HCT116 (cell line): ENCODE data around the gene RNF150. TPM values are rescaled to one million over a fixed set of nuclear protein-coding genes. Genes with fewer than 3 reads are reported as not detected.

Source experiments
- ATAC-seq: fragments of 200-7000 bp; cut with Tn5 transposase; 2 replicates; pipeline ENCODE4 v1.9.1; 2020; ENCODE audit warnings: mild to moderate bottlenecking, moderate library complexity
- BruUV-seq: library from RNA; stranded (reverse); fragments of 400-500 nt; replicated peaks from 2 replicates; lab custom pipeline; 2021; lab: Mats Ljungman, UMichigan
- CTCF ChIA-PET: fragments of 300-600 bp; sonication (Branson Sonifier 250); formaldehyde crosslinking; loops from one replicate; lab custom pipeline; 2021; ENCODE audit warnings: antibody characterized with exemption; lab: Charles Lee
- POLR2A ChIA-PET: fragments of 300-600, 350-600 bp; sonication (Branson Sonifier 250); formaldehyde crosslinking; loops from one replicate; lab custom pipeline; 2021; ENCODE audit warnings: antibody characterized with exemption; lab: Charles Lee
- RAD21 ChIA-PET, 2 experiments: fragments of 300-600 bp; sonication (Branson Sonifier 250); formaldehyde crosslinking; loops; one replicate each; lab custom pipeline; 2023; ENCODE audit warnings: low total read pairs in 2 of 2; ENCODE audit not compliant: uncharacterized antibody in 2 of 2, unreplicated experiment in 2 of 2, low non-redundant PET in 1 of 2; lab: Charles Lee
- DNase-seq: peaks from one replicate; pipeline ENCODE4 v3.0.0-alpha.2; 2010; ENCODE audit warnings: low read depth, low spot score
- H2AFZ ChIP-seq: fragments of 200-600 bp; shearing (Covaris generic), sonication (generic); 2 replicates; pipeline ENCODE4 v1.6.1; 2017; ENCODE audit warnings: low read depth, mixed run types, mixed read lengths, antibody characterized with exemption, low read length; ENCODE audit not compliant: poor library complexity, severe bottlenecking
- H3K27ac ChIP-seq: 2 replicates; pipeline ENCODE4 v1.5.1; 2012; ENCODE audit warnings: low read depth, low read length
- H3K27me3 ChIP-seq: fragments of 200-600 bp; sonication (generic); 2 replicates; pipeline ENCODE4 v1.6.1; 2016; ENCODE audit warnings: mixed run types, low read length, mixed read lengths; ENCODE audit not compliant: insufficient read depth
- H3K36me3 ChIP-seq, 2 experiments: fragments of 200-500 bp in 1 of 2; fragments of 200-600 bp in 1 of 2; sonication (Bioruptor generic) in 1 of 2; sonication (generic) in 1 of 2; 2 replicates each; pipeline versions ENCODE4 v1.5.1 to v1.6.1; 2014 to 2016; ENCODE audit warnings: low read length in 2 of 2, inconsistent platforms in 1 of 2, mixed read lengths in 1 of 2, mixed run types in 1 of 2; ENCODE audit not compliant: insufficient read depth in 2 of 2, control insufficient read depth in 1 of 2
- H3K4me1 ChIP-seq, 2 experiments: fragments of 200-600 bp in 1 of 2; sonication (generic) in 1 of 2; 2 replicates each; pipeline versions ENCODE4 v1.5.1 to v1.6.1; 2012 to 2017; ENCODE audit warnings: low read length in 2 of 2, inconsistent platforms in 1 of 2, mild to moderate bottlenecking in 1 of 2, mixed read lengths in 1 of 2, mixed run types in 1 of 2, moderate library complexity in 1 of 2; ENCODE audit not compliant: insufficient read depth in 2 of 2, control insufficient read depth in 1 of 2
- H3K4me2 ChIP-seq: fragments of 200-600 bp; sonication (generic); 2 replicates; pipeline ENCODE4 v1.6.1; 2017; ENCODE audit warnings: mixed run types, low read length, mixed read lengths
- H3K4me3 ChIP-seq, 2 experiments: fragments of 200-600 bp in 1 of 2; sonication (generic) in 1 of 2; replicated peaks in 1 of 2; 2 replicates each; pipeline ENCODE4 v1.5.1; 2011 to 2016; ENCODE audit warnings: low read length in 2 of 2, control low read depth in 1 of 2, low read depth in 1 of 2, mild to moderate bottlenecking in 1 of 2, mixed read lengths in 1 of 2, mixed run types in 1 of 2
- H3K79me2 ChIP-seq: fragments of 200-600 bp; sonication (generic); 2 replicates; pipeline ENCODE4 v1.6.1; 2017; ENCODE audit warnings: mild to moderate bottlenecking, mixed run types, low read length, moderate library complexity, mixed read lengths; ENCODE audit not compliant: insufficient read depth
- H3K9ac ChIP-seq: fragments of 200-600 bp; sonication (generic); 2 replicates; pipeline ENCODE4 v1.6.1; 2016; ENCODE audit warnings: low read length, mixed read lengths
- H3K9me2 ChIP-seq: fragments of 200-600 bp; sonication (generic), shearing (Covaris generic); 2 replicates; pipeline ENCODE4 v1.6.1; 2017; ENCODE audit warnings: mixed run types, mild to moderate bottlenecking, moderate library complexity; ENCODE audit not compliant: insufficient read depth
- H3K9me3 ChIP-seq, 2 experiments: fragments of 200-500 bp in 1 of 2; fragments of 200-600 bp in 1 of 2; sonication (Bioruptor generic) in 1 of 2; sonication (generic) in 1 of 2; 2 replicates each; pipeline ENCODE4 v1.6.1; 2014 to 2017; ENCODE audit warnings: low read length in 2 of 2, mixed read lengths in 2 of 2, inconsistent platforms in 1 of 2, low read depth in 1 of 2, mild to moderate bottlenecking in 1 of 2, mixed run types in 1 of 2, moderate library complexity in 1 of 2; ENCODE audit not compliant: control insufficient read depth in 1 of 2, insufficient read depth in 1 of 2
- H4K20me1 ChIP-seq: fragments of 200-600 bp; sonication (generic), shearing (Covaris generic); 2 replicates; pipeline ENCODE4 v1.6.1; 2017; ENCODE audit warnings: mixed run types, mild to moderate bottlenecking, moderate library complexity; ENCODE audit not compliant: insufficient read depth
- CBX3 ChIP-seq: IDR thresholded peaks from 2 replicates; pipeline ENCODE4 v1.6.1; 2012; ENCODE audit warnings: low read depth
- ELF1 ChIP-seq: IDR thresholded peaks from 2 replicates; pipeline ENCODE4 v1.6.1; 2012; ENCODE audit warnings: low read depth, borderline replicate concordance
- EZH2 ChIP-seq: fragments of 200-600 bp; sonication (generic); IDR thresholded peaks from 2 replicates; pipeline ENCODE4 v1.6.1; 2017; ENCODE audit warnings: antibody characterized with exemption, mixed run types
- EZH2phosphoT487 ChIP-seq: fragments of 200-600 bp; IDR thresholded peaks from 2 replicates; pipeline ENCODE4 v1.6.1; 2018; ENCODE audit warnings: antibody characterized with exemption, borderline replicate concordance
- POLR2AphosphoS5 ChIP-seq: IDR thresholded peaks from 2 replicates; pipeline ENCODE4 v1.6.1; 2011; ENCODE audit warnings: mild to moderate bottlenecking, low read depth, low read length, moderate library complexity
- SP1 ChIP-seq: IDR thresholded peaks from 2 replicates; pipeline ENCODE4 v1.6.1; 2012; ENCODE audit warnings: low read depth
- SRF ChIP-seq: IDR thresholded peaks from 2 replicates; pipeline ENCODE4 v1.6.1; 2012; ENCODE audit warnings: low read depth
- TCF7L2 ChIP-seq: IDR thresholded peaks from 2 replicates; pipeline ENCODE4 v1.7.0; 2011; ENCODE audit warnings: borderline replicate concordance, inconsistent platforms; ENCODE audit not compliant: insufficient read depth, insufficient read length; ENCODE audit errors: extremely low read depth
- ZFX ChIP-seq: fragments of 450-650 bp; IDR thresholded peaks from 2 replicates; pipeline ENCODE4 v1.6.1; 2017
- ZNF274 ChIP-seq: fragments of 200-500 bp; sonication (Bioruptor generic); IDR thresholded peaks from 2 replicates; pipeline ENCODE4 v1.6.1; 2014; ENCODE audit warnings: mild to moderate bottlenecking, low read depth, low read length, inconsistent platforms
- intact Hi-C: fragments of 100-400 bp; cut with micrococcal nuclease; formaldehyde crosslinking; loops from 2 replicates; pipeline ENCODE4 v1.10.0; 2022
- total RNA-seq: library from RNA; stranded (reverse); gene quantifications from one replicate; pipeline ENCODE4 v1.2.1, GENCODE V29; 2021; ENCODE audit not compliant: unreplicated experiment
- TF ChIP-seq, protein P1 (sequence below): IDR thresholded peaks from 2 replicates; pipeline ENCODE4 v1.6.1; 2012

Gene RNF150
- total RNA-seq, 1 experiment from 2014 or later, result 0.07 TPM

GRCh38 chr4:140875746-140876452 is 257.4 kb downstream of the RNF150 start:
- H3K27ac ChIP-seq, result no peak overlapping the region
- CTCF ChIA-PET, result interaction anchor here (2.0 kb wide), 1 partner anchor 8 kb away, joined by 6 read pairs; no protein-coding TSS in a partner anchor
- H3K9me3 ChIP-seq, result peaks cover 0 to 5% of the 10 kb centered on the region in 2 experiments; a peak in 1 of 4 replicates
- TF ChIP-seq ELF1 (no peak), ZNF274 (no peak), SRF (no peak), EZH2 (no peak), EZH2phosphoT487 (no peak), ZFX (no peak), CBX3 (no peak), POLR2AphosphoS5 (no peak)
- TF ChIP-seq, protein P1, sequence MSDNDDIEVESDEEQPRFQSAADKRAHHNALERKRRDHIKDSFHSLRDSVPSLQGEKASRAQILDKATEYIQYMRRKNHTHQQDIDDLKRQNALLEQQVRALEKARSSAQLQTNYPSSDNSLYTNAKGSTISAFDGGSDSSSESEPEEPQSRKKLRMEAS, result no peak
- TF ChIP-seq, all 23 proteins: peak for 0
- Histone ChIP-seq H3K79me2 (no peaks in the 10 kb centered on the region), H3K27me3 (no peaks in the 10 kb centered on the region), H3K4me3 (no peak overlapping the region), H4K20me1 (no peaks in the 10 kb centered on the region), H3K4me1 (no peaks in the 10 kb centered on the region), H3K9me2 (no peaks in the 10 kb centered on the region), H2AFZ (no peak overlapping the region), H3K36me3 (no peaks in the 10 kb centered on the region), H3K4me2 (no peak overlapping the region), H3K9ac (no peak overlapping the region)
- DNase-seq, result no peak
- intact Hi-C loops, result no loop called here
- no peak for ATAC-seq
- POLR2A ChIA-PET, result no interaction called here
- RAD21 ChIA-PET, result no interaction called here
- no TSS peak for BruUV-seq

DNA sequence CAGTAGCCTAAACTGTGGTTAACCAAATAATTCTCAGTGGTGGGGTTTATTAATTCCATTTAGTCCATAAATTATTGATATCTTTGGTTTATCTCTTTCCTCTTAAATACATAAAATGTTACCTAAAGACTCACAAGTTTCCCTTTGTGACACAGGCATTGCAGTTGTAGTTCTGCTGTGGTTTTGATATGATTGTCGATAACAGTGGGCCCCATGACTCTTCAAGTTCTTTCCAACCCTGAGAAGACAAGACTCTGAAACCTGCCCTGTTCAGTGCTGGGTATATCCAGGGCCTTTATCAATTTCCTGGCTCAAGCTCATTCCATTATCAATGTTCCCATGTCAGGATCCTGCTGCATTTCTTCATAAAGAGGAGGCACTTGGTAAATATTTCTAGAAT is 259.2 kb downstream of the RNF150 start:
- no peak overlapping the region for H3K4me2 ChIP-seq
- no peaks in the 10 kb centered on the region for H3K27me3 ChIP-seq
- no peaks in the 10 kb centered on the region for H3K36me3 ChIP-seq
- H3K27ac ChIP-seq, result no peak overlapping the region
- ChIA-PET RAD21 (no interaction called here), CTCF (interaction anchor here (1.0 kb wide), 1 partner anchor 10 kb away, joined by 3 read pairs; no protein-coding TSS in a partner anchor), POLR2A (no interaction called here)
- H3K4me1 ChIP-seq, result no peaks in the 10 kb centered on the region
- DNase-seq, result no peak
- H3K4me3 ChIP-seq, result no peak overlapping the region
- TF ChIP-seq SP1 (no peak), ELF1 (no peak), TCF7L2 (no peak)
- TF ChIP-seq, protein P1, result no peak
- H3K9ac ChIP-seq, result no peak overlapping the region
- no peak for ATAC-seq
- intact Hi-C loops, result no loop called here
- H3K9me3 ChIP-seq, result peaks cover 0 to 4% of the 10 kb centered on the region in 2 experiments; a peak in 1 of 4 replicates
- no peaks in the 10 kb centered on the region for H3K79me2 ChIP-seq
- no peaks in the 10 kb centered on the region for H3K9me2 ChIP-seq
- H2AFZ ChIP-seq, result no peak overlapping the region
- H4K20me1 ChIP-seq, result no peaks in the 10 kb centered on the region
- no TSS peak for BruUV-seq
